Activated naive CD4-positive, alpha-beta T cell treated with anti-CD3 and anti-CD28 coated beads, Interleukin-2, amount 50 U/mL, for 24 hours (primary cell): ENCODE measurements around the gene WNT9A.

Source experiments
- H3K27ac Mint-ChIP-seq: one replicate; pipeline ENCODE4 v1.8.0; 2021; ENCODE audit warnings: mild to moderate bottlenecking, mixed read lengths
- H3K27me3 Mint-ChIP-seq: one replicate; pipeline ENCODE4 v1.8.0; 2021; ENCODE audit warnings: mixed read lengths
- H3K36me3 Mint-ChIP-seq: one replicate; pipeline ENCODE4 v1.8.0; 2021; ENCODE audit warnings: mixed read lengths
- H3K4me1 Mint-ChIP-seq: one replicate; pipeline ENCODE4 v1.8.0; 2021; ENCODE audit warnings: mixed read lengths
- H3K4me3 Mint-ChIP-seq: one replicate; pipeline ENCODE4 v1.8.0; 2021; ENCODE audit warnings: mild to moderate bottlenecking, mixed read lengths
- H3K9me3 Mint-ChIP-seq: one replicate; pipeline ENCODE4 v1.8.0; 2021; ENCODE audit warnings: mixed read lengths

The WNT9A gene

DNA sequence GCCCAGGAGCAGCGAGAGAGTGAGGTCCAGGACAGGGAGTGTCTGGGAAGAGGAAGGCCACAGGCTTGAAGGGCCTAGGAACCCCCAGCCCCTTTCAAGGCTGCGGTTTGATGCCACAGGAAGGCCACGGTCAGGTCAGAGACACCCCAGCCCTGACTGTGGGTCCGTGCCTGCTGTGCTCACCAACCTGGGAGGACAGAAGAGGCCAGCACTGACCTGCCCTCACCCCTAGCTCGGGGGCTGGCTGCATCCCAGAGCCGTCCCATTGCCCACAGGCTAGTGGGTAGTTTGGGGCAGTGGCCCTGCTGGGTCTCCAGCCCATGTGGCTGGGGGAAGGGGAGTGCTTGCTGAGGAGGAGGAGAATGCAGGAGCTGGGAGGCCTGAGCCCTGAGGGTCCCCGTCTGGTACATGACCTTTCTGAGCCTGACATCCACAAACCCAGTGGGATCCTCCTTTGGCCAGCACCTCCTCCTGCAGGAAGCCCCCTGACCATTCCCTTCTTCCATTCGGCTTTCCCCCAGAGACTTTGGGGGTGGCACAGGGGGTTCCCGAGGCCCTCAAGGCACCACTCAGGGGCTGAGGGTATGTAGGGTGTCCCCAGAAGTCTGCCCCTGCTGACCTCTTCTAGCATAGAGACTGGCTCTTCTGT is 54.3 kb downstream of the WNT9A start:
- no peaks in the 10 kb centered on the region for H3K4me1 Mint-ChIP-seq
- H3K27me3 Mint-ChIP-seq: no peaks in the 10 kb centered on the region
- no peaks in the 10 kb centered on the region for H3K9me3 Mint-ChIP-seq
- H3K27ac Mint-ChIP-seq: no peak overlapping the region
- no peaks in the 10 kb centered on the region for H3K36me3 Mint-ChIP-seq
- no peak overlapping the region for H3K4me3 Mint-ChIP-seq

GRCh38 chr1:227892489-227893299 is 55.0 kb downstream of the WNT9A start:
- Mint-ChIP-seq H3K4me3 (no peak overlapping the region), H3K27me3 (no peaks in the 10 kb centered on the region), H3K9me3 (no peaks in the 10 kb centered on the region), H3K27ac (no peak overlapping the region), H3K4me1 (peaks cover 3% of the 10 kb centered on the region), H3K36me3 (no peaks in the 10 kb centered on the region)

- Mint-ChIP-seq H3K4me3 (no peak overlapping the region), H3K36me3 (no peaks in the 10 kb centered on the region), H3K27ac (no peak overlapping the region), H3K4me1 (peaks cover 4% of the 10 kb centered on the region), H3K27me3 (no peaks in the 10 kb centered on the region), H3K9me3 (no peaks in the 10 kb centered on the region)
Measured at GRCh38 chr1:227891955-227892488, 55.7 kb downstream of the WNT9A start.

DNA sequence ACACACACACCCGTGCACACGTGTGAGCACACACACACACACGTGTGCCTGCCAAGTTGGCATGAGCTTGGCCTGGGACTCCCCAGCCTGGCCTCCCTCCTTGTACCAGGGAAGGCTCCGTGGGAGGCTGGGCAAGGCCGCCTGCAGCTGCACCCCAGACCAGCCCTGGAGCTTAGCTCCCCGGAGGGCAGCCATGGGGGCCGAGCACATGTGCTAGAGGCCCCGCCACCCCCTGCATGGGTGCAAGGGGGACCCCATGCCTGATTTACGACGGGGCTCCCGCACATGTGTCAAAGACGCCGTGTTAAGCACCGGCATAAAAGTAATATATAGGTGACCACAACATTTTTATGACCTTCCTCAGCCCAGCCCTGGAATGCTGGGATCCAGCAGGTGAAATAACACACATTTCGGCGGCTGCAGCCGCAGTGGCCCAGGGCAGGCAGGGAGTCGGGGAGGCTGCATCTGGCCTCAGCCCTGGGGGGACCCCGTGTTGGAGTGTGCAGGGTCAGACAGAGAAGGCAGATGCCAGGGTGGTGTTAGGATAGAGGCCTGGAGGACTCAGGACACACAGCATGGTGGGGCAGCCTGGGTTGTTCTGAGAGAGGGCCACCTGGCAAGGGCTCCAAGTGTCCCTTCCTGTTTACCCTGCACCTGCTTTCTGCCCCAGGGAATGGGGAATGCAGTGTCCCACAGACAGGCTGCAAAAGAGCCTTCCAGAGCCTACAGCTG is 56.3 kb downstream of the WNT9A start:
- H3K9me3 Mint-ChIP-seq: no peaks in the 10 kb centered on the region
- no peak overlapping the region for H3K27ac Mint-ChIP-seq
- H3K36me3 Mint-ChIP-seq: no peaks in the 10 kb centered on the region
- no peaks in the 10 kb centered on the region for H3K27me3 Mint-ChIP-seq
- no peak overlapping the region for H3K4me3 Mint-ChIP-seq
- H3K4me1 Mint-ChIP-seq: peaks cover 4% of the 10 kb centered on the region

DNA sequence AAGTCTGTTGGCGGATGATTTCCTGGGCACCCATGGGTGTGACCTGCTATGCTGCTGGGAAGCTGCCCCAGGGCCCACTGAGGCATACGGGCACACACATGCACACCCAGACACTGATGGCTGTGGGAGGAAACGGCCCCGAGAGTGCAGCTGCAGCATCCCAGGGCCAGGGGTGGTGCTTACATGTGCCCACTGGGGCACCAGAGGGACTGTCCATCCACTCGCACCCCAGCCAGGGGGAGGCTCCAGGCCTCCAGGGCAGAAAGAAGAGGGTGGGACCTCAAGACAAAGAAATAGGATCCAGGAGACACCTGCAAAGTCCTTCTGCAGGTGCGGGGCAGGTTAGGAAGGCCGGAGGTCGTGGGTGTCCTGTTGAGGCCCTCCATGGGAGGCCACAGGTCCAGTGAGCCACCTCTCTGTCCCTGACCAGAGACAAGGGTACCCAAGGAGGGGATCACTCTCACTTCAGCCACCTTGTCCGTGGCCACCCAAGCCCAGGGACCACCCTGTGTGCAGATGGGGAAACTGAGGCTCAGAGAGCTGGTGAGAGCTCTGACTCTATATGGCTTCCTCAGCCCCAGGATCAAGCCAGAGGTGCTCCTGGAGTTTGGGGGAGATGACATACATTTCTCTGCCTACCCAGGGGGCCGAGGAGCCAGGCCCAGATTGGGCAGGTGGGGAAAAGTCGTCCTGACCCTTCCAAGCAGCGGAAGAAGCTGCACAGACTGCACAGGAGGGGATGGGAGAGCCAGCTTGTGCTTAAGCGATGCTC is 57.1 kb downstream of the WNT9A start:
- H3K4me3 Mint-ChIP-seq: no peak overlapping the region
- H3K27ac Mint-ChIP-seq: no peak overlapping the region
- H3K9me3 Mint-ChIP-seq: no peaks in the 10 kb centered on the region

DNA sequence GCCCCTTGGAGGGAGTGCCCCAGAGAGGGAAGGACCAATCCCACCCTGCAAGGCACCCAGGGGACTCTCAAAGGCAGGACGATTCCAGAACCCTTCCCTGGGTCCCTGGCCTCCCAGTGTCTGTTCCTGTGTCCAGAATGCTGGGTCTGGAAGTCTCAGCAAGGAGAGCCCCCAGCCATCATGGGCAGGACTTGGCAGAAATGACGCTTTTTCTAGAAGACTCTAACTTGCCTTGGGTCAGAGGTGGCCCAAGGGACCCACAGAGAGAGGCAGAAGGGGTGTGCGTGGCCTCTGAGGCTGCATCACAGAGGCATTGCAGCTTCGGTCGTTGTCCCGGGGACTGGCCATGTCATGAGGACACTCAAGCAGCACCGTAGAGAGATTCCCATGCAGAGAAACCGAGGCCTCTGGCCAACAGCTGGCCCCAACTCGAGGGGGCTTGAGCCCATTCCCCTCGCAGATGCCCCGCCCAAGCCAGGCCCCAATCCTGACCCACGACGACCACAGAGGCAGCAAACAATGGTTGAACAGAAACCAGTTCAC is 57.8 kb downstream of the WNT9A start:
- no peak overlapping the region for H3K4me3 Mint-ChIP-seq
- H3K27ac Mint-ChIP-seq: no peak overlapping the region
- H3K9me3 Mint-ChIP-seq: no peaks in the 10 kb centered on the region
- no peaks in the 10 kb centered on the region for H3K36me3 Mint-ChIP-seq
- no peaks in the 10 kb centered on the region for H3K27me3 Mint-ChIP-seq
- peaks cover 11% of the 10 kb centered on the region for H3K4me1 Mint-ChIP-seq

More for the DNA sequence above, 57.1 kb downstream of the WNT9A start:
- Mint-ChIP-seq H3K36me3 (no peaks in the 10 kb centered on the region), H3K27me3 (no peaks in the 10 kb centered on the region), H3K4me1 (peaks cover 7% of the 10 kb centered on the region)

DNA sequence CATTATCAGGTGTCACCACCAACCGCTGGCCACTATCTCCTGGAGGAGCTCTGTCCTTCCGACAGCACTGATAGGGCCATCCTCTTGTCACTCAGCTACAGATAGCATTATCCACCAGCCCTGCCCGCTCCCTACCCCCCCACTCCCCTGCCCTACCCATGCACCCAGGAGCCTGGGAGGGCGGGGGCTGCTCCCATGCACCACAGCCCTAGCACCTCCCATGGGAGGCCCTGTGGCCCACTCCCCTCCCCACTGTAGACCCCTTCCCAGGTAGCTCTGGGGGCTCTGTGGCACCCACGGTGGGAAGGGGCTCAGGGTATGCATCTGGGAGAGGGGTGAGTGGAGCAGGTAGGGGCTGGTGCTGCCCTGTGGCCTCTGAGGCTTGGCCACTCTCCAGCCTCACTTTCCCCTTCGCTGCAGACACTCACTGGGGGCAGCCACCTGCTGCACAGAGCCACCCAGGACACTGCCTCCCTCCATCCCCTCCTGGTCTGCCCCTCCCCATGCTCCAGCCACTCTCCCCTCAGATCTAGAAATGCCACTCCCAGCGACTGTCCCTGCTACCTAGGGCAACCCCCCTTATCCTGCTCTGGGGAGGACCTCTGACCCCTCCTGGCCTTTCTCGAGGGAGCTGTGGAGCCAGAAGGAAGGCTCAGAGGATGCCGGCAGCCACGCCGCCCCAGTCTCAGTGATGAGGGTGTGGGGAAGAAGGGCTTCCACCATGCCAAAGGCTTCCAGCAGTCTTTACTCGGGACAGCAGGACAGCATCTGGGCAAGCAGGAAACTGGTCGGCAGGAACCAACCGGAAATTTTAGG is 58.5 kb downstream of the WNT9A start:
- H3K4me1 Mint-ChIP-seq: peaks cover 15% of the 10 kb centered on the region
- H3K4me3 Mint-ChIP-seq: no peak overlapping the region
- no peaks in the 10 kb centered on the region for H3K36me3 Mint-ChIP-seq
- H3K27ac Mint-ChIP-seq: no peak overlapping the region
- H3K27me3 Mint-ChIP-seq: no peaks in the 10 kb centered on the region
- H3K9me3 Mint-ChIP-seq: no peaks in the 10 kb centered on the region

DNA sequence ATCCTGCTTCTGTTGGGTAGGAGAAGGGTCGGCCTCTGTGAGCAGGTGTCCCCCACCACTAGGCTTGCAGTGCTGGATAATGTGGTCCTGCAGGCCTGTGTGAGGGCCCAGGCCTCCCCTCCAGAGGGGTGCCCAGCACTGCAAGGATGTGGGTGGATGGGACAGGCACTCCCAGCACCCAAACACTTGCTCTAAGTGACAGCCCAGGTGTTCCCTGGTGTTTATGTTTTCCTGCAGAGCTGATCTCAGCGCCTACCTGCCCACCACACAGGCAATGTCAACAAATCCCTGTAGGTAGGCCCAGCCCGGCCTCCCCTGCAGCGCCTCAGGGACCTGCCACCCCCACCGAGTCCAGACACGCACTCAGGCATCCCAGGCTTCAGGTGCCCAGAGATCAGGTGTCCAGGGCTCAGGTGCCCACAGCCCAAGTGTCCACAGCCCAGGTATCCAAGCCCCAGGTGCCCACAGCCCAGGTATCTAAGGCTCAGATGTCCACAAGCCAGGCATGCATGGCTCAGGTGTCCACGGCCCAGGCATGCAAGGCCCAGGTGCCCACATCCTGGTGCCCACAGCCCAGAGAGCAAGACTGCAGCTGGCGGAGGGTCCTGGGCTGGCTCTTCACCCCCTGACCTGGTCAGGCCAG is 59.2 kb downstream of the WNT9A start:
- Mint-ChIP-seq H3K4me3 (no peak overlapping the region), H3K36me3 (no peaks in the 10 kb centered on the region), H3K27ac (no peak overlapping the region), H3K4me1 (peaks cover 15% of the 10 kb centered on the region), H3K9me3 (no peaks in the 10 kb centered on the region), H3K27me3 (no peaks in the 10 kb centered on the region)

GRCh38 chr1:227887697-227888403 is 59.9 kb downstream of the WNT9A start:
- H3K4me3 Mint-ChIP-seq: peak overlapping the region; percentile 66
- peak overlapping the region; percentile 49 for H3K27ac Mint-ChIP-seq
- H3K27me3 Mint-ChIP-seq: no peaks in the 10 kb centered on the region
- H3K36me3 Mint-ChIP-seq: no peaks in the 10 kb centered on the region
- peaks cover 15% of the 10 kb centered on the region for H3K4me1 Mint-ChIP-seq
- no peaks in the 10 kb centered on the region for H3K9me3 Mint-ChIP-seq

DNA sequence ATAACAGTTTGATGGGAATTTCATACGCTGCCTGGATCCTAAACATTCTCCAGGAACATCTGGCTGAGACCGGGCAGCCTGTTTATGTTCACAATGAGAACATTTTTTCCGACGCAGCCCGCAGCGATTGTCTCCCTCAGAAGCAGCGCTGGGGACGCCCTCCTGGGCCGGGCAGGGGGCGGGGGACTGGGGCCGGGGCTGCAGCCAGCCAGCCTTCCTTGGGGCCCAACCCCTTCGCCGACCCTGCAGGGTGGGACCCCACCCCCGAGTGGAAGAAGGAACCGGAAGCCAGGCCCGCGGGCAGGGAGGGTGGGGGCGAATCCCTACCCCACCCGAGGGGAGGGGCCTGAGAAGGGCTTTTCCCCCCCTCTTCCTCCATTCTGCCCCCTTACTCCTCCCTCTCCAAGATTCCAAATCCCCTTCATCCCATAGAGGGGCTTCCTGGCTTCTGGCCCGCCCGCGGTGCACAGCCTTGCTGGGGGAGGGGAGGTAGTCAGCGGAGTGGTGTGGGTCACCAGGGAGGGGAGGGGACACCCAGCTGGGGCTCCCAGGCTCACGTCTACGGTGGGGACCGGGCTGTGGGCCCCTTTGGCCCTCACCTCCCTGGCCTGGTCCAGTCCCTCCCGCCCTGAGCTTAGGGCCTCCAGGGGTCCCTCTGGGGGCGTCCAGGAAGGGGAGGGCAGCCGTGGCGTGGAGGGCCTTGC is 60.6 kb downstream of the WNT9A start:
- H3K27me3 Mint-ChIP-seq: no peaks in the 10 kb centered on the region

GRCh38 chr1:227886503-227886961 is 61.2 kb downstream of the WNT9A start:
- H3K27me3 Mint-ChIP-seq: no peaks in the 10 kb centered on the region
- peaks cover 19% of the 10 kb centered on the region for H3K4me1 Mint-ChIP-seq
- no peak overlapping the region for H3K27ac Mint-ChIP-seq
- H3K4me3 Mint-ChIP-seq: peak overlapping the region; percentile 47
- no peaks in the 10 kb centered on the region for H3K9me3 Mint-ChIP-seq
- H3K36me3 Mint-ChIP-seq: no peaks in the 10 kb centered on the region

More for the DNA sequence above, 60.6 kb downstream of the WNT9A start:
- H3K27ac Mint-ChIP-seq: no peak overlapping the region
- no peaks in the 10 kb centered on the region for H3K36me3 Mint-ChIP-seq
- peaks cover 19% of the 10 kb centered on the region for H3K4me1 Mint-ChIP-seq
- no peaks in the 10 kb centered on the region for H3K9me3 Mint-ChIP-seq
- no peak overlapping the region for H3K4me3 Mint-ChIP-seq

DNA sequence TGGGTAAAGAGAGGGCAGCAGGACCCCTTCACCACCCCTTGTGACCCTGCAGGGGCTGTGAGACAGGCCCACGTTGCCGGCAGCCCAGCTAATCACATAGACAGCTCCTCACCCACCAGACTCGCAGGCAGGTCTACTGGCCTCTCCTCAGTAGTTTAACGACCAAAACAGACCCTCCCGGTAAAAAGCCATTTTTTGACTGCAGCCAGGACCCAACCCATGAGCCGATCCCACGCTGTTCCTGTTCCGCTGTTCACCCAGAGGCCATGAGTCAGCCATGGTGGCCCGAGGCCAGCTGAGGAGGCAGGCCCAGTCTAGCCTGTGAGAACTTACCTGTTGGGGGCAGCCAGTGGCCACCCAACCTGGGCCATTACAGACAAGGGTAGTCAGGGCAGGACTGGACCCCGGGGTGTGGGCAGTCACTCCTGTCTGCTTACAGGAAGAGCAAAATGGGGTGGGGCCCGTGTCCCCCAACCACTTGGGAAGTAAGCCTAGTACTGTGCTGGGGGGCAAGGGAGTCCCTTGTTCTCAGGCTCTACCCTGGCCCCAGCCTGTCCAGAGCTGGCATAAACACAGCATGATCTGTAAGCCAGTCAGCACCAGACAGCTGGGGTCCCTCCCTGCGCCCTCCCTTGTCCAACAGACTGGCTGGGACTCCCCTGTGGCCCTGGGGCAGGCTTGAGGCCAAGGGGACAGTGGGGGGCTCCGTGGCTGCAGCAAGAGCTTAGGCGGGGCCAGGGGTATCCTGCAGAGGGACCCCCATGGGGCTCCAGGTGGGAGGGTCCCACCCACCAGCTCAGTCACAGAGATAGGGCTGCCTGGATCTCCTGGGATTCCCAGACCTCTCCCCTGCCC is 61.9 kb downstream of the WNT9A start:
- Mint-ChIP-seq H3K27ac (peak overlapping the region; percentile 80), H3K4me1 (peaks cover 19% of the 10 kb centered on the region)

More for the DNA sequence above, 61.9 kb downstream of the WNT9A start:
- Mint-ChIP-seq H3K27me3 (no peaks in the 10 kb centered on the region), H3K4me3 (peak overlapping the region; percentile 51), H3K36me3 (no peaks in the 10 kb centered on the region), H3K9me3 (no peaks in the 10 kb centered on the region)
